Left colon (tissue), 2 donors: ENCODE measurements around the gene INTS12. TPM values are rescaled to one million over a fixed set of nuclear protein-coding genes. Genes with fewer than 3 reads are reported as not detected.
A peak's percentile ranks its signal among the peaks of the same experiment; 100 is the strongest.
"Not testable (repeated sequence)": the region's sequence is repeated elsewhere in the genome, so short reads cannot be mapped to it uniquely, and the experiment has no call there.

Experiments used
- ATAC-seq: fragments of 200-7000 bp; cut with Tn5 transposase; one replicate; pipeline ENCODE4 v1.9.1; 2020; ENCODE audit warnings: mild to moderate bottlenecking, moderate library complexity
- DNase-seq, 2 donors: peaks; one replicate each; pipeline ENCODE4 v3.0.0-alpha.2; 2020
- intact Hi-C, 2 donors: fragments of 100-400 bp; cut with DNase I in 1 of 2; cut with micrococcal nuclease in 1 of 2; formaldehyde crosslinking; loops; one replicate each; pipeline versions ENCODE4 v1.11.2 to v1.14.0; 2022; cut with DNase I, micrococcal nuclease
- long read RNA-seq: library from polyadenylated mRNA; unstranded; transcript quantifications from one replicate; pipeline ENCODE4 v2.0.0, GENCODE V29; 2021
- total RNA-seq, 2 donors: library from RNA; stranded (reverse); fragmentation: NEBNext Ultra II Directional; extraction: Animal tissue kit (Norgen Biotek cat#: 25700); gene quantifications; one replicate each; pipeline ENCODE4 v1.2.1, GENCODE V29; 2021
- donor health status: DM: no; HTN: no; CAD: no.
- donor health status: DM: yes; HTN: yes; CAD: no.

Gene INTS12, protein sequence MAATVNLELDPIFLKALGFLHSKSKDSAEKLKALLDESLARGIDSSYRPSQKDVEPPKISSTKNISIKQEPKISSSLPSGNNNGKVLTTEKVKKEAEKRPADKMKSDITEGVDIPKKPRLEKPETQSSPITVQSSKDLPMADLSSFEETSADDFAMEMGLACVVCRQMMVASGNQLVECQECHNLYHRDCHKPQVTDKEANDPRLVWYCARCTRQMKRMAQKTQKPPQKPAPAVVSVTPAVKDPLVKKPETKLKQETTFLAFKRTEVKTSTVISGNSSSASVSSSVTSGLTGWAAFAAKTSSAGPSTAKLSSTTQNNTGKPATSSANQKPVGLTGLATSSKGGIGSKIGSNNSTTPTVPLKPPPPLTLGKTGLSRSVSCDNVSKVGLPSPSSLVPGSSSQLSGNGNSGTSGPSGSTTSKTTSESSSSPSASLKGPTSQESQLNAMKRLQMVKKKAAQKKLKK
- 10 to 100 TPM; 13.2 to 15.2 TPM for total RNA-seq
- long read RNA-seq, transcript INTS12-206 (7 exons, 1,975 nt), result major isoform, 11 of 23 reads
- long read RNA-seq, partial matches to known transcripts, result 6 of 23 reads
- long read RNA-seq, other reads (novel, unspliced or antisense), result 6 of 23 reads

DNA sequence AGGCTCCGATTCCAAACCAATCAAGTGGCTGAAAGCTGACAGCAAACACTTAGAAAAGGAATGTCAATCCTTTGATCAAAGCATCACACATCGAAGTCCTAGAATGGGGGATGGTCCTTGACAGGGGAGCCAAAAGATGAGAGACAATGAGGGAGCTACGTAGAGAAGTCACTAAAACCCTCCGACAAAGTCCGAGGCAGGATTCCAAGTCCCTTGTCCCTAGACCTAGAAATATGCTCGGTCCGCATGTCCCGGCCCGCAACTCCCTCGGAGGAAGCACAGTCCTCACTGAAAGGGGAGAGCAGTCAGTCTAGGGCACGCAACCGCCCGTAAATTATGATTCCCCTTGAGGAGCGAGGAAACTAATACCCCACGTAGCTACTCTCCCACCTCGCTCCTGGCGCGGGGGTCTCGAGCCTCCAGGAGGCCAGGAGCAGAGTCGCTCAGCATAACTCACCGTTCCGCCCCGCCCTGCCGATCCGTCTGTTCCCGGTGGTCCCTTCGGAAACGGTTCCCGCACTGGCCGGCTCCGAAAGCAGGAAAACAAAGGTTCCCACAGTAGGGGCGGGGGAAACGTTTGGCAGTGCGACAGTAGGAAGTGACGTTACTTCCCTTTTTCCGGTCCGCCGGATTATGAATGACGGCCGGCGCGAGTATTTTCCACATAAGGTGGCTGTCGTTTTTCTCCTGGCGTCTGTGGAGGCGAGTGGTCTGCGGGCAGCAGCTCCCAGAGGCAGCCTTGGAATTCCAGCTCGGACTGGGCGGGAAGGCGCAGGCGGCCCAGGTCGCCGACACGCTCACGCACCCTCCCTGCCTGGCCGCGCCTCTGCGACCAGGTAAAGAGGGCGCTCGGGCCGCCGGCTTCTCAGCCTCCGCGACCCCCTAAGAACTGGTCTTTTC is at the start of gene INTS12, which contains the start of gene GSTCD:
Gene INTS12 (minus strand): TSS at position 509 of the 900 bp plus-strand sequence. CDS start 8,684 bp downstream, outside the sequence.
Gene GSTCD (plus strand): TSS at position 604 of the 900 bp plus-strand sequence. CDS start 8,830 bp downstream, outside the sequence.
- ATAC-seq, result peak; percentile 98
- intact Hi-C loops, result no loop called here
- peak; percentile 91 to 93 for DNase-seq

DNA sequence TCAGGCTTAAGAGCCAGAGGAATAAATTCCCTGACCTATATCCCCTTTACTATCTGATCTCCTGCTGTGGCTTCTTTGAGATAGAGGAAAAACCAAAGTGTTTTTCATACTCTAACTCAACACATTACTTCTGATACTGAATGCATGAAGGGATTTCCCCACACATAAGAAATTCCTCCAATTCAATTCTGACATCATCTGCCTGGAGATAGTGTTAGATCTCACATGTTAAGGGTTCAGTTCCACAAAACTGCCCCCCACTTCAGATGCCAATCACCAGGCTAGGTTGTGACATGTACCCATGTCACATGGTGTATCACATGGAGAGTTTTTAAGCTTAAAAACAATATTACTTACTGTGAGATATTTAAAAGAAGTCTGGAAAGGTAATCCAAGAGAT is 46.9 kb upstream of the INTS12 start:
- intact Hi-C loops, result no loop called here
- DNase-seq, result no peak
- ATAC-seq, result no peak

DNA sequence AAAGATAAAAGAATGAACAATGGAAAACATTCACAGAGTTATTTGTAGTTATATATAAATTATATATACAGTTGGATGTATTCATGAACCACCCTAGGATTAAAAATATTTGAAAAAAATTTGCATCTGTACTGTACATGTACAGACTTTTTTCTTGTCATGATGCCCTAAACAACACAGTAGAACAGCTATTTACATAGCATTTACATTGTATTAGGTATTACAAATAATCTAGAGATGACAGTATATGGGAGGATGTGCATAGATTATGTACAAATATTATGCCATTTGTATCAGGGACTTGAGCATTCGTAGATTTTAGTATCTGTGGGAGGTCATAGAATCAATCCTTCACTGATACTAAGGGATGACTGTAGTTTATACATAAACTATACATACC is 44.9 kb upstream of the INTS12 start:
- intact Hi-C loops, result no loop called here
- no peak for ATAC-seq

DNA sequence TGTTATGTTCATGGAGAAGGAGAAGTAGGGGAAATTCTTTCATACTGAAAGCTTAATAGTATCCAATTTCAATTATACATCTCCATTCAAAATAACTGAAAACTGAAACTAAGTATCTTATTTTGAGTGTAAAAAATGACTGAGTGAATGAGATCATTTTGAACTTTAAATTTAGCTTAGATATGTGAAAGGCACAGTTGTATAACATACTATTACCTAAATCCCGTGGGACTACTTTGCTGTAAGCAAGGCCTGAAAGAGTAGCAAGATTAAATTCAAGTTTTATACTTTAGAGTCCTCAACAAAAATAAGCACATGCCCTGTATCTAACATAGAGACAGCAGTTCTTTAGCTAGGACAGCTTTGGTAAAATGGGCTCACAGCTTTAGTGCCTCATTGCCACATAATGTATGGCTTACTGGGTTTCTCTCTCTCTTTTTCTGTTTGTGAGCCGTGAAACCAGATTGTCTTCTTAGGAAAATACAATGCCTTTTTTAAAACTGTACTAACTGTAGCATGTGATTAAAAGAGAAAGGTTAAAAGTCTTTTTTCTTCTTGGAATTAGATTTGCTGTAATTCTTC is 43.3 kb upstream of the INTS12 start:
- ATAC-seq, result no peak
- intact Hi-C loops, result no loop called here

More for the DNA sequence above, 44.9 kb upstream of the INTS12 start:
- no peak for DNase-seq

DNA sequence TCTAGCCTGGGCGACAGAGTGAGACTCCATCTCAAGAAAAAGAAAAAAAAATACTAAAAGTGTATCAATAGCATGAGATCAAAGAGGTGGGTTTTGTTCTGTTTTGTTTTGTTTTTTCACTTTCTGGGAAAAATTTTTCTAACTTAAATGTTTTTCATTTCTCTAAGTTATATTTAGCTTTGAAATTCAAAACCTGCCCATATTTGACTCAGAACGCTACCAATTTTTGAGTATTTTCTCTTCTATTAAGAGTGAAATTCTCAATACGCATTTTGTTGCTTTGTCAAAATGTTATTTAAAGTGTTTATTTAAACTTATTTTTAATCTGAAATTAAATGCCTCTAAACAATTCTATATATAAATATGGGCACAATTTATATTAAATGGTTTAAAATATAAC is 39.7 kb upstream of the INTS12 start:
- intact Hi-C loops, result no loop called here
- DNase-seq (no peak), ATAC-seq (no peak)

More for the DNA sequence above, 43.3 kb upstream of the INTS12 start:
- no peak for DNase-seq

DNA sequence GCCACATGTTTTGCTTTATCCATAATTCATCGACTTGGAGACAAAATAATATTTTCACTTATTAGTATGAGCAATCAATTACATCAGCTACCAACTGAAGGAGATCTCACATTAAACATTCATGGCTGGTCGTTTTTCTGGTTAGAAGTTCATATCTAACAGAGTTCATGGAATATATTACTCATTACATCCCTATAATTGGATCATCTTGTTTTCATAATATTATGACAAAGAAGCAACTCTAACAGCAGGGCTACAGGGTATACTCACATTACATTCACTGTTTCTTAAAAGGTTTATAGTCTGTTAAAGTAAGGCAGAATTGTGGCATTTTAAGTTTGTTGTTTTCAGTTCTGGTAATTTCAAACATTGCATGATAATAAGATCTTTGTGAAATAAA is 33.1 kb upstream of the INTS12 start:
- ATAC-seq (no peak), DNase-seq (no peak)
- intact Hi-C loops, result no loop called here

DNA sequence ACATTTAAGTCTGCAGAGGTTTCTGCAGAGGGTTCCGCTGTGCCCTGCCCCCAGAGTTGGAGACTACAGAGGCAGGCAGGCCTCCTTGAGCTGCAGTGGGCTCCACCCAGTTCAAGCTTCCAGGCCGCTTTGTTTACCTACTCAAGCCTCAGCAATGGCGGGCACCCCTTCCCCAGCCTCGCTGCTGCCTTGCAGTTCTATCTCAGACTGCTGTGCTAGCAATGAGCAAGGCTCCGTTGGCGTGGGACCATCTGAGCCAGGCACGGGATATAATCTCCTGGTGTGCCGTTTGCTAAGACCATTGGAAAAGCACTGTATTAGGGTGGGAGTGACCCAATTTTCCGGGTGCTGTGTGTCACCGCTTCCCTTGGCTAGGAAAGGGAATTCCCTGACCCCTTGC is 26.7 kb upstream of the INTS12 start:
- ATAC-seq, DNase-seq, intact Hi-C loops: not testable (repeated sequence)

DNA sequence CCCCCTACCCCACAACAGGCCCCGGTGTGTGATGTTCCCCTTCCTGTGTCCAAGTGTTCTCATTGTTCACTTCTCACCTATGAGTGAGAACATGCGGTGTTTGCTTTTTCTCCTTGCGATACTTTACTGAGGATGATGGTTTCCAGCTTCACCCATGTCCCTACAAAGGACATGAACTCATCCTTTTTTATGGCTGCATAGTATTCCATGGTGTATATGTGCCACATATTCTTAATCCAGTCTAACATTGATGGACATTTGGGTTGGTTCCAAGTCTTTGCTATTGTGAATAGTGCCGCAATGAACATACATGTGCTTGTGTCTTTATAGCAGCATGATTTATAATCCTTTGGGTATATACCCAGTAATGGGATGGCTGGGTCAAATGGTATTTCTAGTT is 21.4 kb upstream of the INTS12 start:
- intact Hi-C loops, ATAC-seq, DNase-seq: not testable (repeated sequence)

DNA sequence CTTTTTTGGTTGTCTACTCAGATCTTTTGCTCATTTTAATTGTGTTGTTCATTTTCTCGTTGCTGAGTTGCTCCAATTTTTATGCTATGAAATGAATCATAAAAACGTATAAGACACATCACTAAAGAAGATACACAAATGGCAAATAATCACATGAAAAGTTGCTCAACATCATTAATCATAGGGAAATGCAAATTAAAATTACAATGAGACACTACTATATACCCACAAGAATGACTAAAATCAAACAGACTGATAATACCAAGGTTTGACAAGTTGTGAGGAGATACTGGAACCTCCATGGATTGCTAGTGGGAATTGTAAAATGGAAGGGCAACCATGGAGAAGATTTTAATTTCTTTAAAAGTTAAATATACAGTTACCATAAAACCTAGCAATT is 17.1 kb upstream of the INTS12 start:
- intact Hi-C loops, result no loop called here
- no peak for ATAC-seq
- DNase-seq, result no peak

DNA sequence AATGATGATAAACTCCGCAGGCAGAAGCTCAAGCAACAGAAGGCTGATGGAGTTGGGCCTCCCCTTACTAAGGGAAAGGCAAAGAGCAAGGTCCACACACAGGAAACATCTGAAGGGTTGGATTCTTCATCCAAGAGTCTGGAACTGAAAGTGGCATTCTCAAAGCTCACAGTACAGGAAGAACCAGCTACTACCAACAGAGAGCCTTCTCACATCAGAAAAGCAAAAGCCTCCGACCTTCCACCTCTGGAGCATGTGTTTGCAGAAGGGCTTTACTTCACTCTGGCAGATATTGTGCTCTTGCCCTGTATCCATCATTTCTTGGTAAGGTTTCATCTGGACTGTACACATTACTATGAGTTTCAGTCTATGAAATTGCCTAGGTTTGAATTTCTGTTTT is 10.7 kb upstream of the INTS12 start:
- ATAC-seq (no peak), DNase-seq (no peak)
- intact Hi-C loops, result no loop called here

DNA sequence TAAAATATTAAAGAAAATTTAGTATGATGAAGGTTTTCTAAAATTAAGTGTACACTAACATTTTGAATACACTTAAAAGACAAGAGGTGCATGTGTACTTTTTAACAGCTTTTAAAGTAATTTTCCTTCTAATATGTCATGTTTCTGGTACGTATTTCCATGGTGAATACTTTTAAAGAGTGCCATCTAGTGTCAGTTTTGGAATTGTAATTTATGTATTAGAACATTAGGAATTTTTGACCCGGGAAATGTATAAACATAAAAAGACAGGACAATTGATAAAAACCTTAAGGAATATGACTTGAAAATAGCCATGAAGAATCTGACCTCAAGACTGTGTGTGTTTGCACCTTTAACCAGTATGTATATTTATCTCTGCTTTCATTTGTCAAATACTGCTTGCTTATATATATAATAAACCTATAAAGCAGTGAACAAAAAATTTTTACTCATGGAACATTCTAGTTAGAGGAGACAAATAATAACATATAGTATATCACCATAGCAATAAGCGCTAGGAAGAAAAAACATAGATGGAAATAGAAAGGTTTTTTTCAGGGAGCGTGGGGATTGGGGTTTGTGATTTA is 7.3 kb upstream of the INTS12 start:
- DNase-seq (no peak), ATAC-seq (no peak)
- intact Hi-C loops, result no loop called here

DNA sequence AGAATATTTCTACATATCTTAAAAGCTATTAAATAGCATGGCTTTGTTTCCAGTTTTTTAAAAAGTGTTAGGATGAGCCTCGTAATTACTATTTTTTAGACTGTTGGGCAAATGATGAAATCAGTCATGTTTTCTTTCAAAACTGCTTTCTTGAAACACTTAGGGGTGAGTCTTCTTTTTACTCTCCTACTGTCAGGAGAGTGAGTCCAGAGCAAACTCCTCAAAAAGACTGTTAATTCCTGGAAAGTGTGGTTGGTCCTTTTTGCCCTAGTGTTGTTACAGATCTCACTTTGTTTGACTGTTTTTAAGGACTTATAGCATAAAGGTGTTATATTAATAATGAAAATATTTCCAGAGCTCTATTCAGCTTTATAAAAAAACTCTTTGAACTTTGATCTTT is 6.4 kb upstream of the INTS12 start:
- ATAC-seq, result no peak
- intact Hi-C loops, result no loop called here

DNA sequence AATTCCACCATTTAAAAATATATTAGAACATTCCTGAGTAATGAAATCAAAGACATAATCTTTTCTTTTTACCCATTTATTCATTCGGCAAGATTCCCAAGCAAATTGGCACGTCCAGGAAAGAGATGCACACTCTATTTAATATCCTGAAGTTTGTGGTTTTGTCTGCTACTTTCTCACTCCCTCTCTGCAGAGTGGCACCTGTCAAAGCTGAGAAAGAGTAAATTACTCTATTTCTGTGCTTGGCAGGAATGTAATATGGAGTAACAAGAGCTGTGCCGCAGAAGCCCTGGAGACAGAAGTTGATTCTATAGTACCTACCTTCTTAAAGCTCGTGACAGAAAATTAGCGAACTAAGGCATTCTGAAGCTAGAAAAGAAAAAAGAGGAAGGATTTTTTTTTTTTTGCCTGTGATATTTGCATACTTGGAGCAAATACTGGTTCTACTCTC is 5.6 kb upstream of the INTS12 start:
- ATAC-seq, result no peak
- DNase-seq, result no peak
- intact Hi-C loops, result no loop called here

More for the DNA sequence above, 6.4 kb upstream of the INTS12 start:
- DNase-seq, result no peak

DNA sequence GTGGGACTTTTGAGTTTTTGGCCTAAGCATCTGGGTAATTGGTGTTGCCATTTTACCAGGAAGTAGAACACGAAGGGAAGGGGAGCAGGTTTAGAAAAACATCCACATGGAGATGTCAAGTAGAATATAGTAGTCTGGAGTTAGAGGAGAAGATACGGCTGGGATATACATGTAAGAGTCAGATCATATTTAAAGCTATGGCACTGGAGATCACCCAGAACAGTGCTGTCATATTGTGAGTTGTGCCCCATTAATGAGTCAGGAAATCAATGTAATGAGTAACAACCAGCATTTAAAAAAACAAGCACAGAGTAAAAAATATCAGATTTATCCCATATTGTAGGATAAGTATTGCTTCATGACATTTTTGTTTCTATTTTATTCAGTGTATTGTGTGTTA is 4.3 kb upstream of the INTS12 start:
- intact Hi-C loops, result no loop called here
- no peak for ATAC-seq
- no peak for DNase-seq

DNA sequence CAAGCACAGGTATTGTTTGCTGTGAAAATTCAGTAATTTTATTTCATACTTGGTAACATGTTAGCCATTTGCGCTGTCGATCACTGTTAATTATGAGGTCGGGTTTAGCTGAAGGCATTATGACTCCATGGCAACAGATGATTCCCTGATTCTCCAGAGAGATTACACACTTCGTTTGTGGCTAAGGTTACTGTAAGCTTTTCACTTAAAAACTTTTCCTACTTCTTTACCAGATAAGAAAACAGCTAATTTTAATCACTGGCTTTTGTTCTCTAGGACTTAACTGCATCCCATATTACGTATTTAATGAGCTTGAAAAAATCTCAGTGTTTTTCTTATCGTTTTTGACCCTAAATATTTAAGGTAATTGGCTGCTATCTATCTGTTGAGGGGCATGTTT is 2.2 kb upstream of the INTS12 start:
- DNase-seq (no peak), ATAC-seq (no peak)
- intact Hi-C loops, result no loop called here

DNA sequence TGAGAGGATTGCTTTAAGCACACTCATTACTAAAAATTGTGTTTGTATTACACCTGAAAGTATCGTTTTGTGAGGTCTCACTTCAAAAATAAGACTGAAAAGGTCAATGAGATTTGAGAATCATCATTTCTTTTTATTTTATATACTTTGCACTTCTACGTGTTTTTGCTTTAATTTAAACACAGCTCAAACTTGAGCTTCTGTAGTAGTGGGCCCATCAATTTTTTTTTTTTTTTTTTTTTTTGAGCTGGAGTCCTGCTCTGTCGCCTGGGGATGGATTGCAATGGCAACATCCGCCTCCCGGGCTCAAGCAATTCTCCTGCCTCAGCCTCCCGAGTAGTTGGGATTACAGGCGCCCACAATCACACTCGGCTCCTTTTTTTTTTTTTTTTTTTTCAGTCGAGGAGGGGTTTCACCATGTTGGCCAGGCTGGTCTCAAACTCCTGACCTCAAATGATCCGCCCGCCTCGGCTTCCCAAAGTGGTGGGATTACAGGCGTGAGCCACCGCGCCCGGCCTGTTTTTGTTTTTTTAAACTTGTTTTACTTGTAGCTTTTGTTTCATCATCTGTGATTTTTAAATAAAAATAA is 1.6 kb upstream of the INTS12 start:
- intact Hi-C loops, result no loop called here
- DNase-seq (no peak), ATAC-seq (no peak)

DNA sequence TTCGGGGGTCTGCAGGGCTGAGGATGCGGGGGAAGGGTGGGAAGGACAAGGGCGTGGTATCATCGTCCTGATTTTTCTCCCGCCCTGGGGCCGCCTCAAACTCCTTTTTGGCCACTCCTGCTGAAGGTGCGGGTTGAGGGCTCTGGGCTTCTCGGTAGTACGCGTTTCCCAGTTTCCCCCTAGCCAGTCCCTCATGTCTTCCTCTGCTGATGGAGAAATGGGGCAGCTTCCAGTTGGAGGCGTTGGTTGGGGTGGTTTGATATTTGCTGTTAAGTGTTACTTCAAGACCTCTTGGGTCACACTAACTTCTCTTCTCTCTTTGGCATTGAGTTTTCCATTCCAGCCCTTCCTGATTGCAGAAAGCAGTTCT is 577 bp upstream of the INTS12 start:
- intact Hi-C loops, result no loop called here
- no peak for DNase-seq
- ATAC-seq, result peak; percentile 41

DNA sequence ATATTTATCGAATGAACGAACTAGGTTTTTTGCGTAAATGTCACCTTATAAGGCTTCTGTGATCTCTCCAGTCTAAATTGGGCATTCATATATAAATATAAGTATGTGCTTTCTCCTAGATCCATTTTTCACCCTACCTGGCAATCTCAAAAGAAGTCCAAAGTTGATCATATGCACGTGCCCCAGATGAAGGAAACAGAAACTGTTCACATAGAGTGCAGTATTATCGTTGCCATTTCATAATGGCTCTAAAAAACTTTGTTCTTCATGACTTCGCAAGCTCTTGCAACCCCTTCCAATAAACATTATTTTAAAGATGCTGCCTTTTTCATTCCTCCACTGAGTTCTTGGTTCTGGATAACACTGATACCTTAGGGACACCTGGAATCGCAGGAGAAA is 708 bp downstream of the INTS12 start:
- DNase-seq (no peak), ATAC-seq (peak; percentile 51)
- intact Hi-C loops, result no loop called here
